ENCODE measurements around the gene CXCL11.

The CXCL11 gene

GRCh38 chr4:75985116-75985515 lies 50.8 kb downstream of the CXCL11 start:
- peaks cover 32% of the 10 kb centered on the region for H4K20me1 ChIP-seq (ENCODE audit: insufficient read depth, low read length)
- H3K27me3 ChIP-seq (ENCODE audit: low read depth, low read length) = no peaks in the 10 kb centered on the region
- H3K36me3 ChIP-seq (replicated peaks; ENCODE audit: low read depth, low read length) = peaks cover 33% of the 10 kb centered on the region
- peaks cover 75% of the 10 kb centered on the region for H3K79me2 ChIP-seq (ENCODE audit: low read length)
- no peak overlapping the region for H3K27ac ChIP-seq (ENCODE audit: low read length)
- no peaks in the 10 kb centered on the region for H3K9me3 ChIP-seq (ENCODE audit: insufficient read depth, low read length)
- H3K9ac ChIP-seq (ENCODE audit: low read length) = no peak overlapping the region
- H3K4me2 ChIP-seq (ENCODE audit: low read length) = no peak overlapping the region
- peaks cover 12% of the 10 kb centered on the region for H3K4me1 ChIP-seq (ENCODE audit: low read length)
- no peak overlapping the region for H3K4me3 ChIP-seq (ENCODE audit: low read length)
- TF ChIP-seq CTCF (IDR thresholded peaks at IDR 0.05; ENCODE audit: low read depth, low read length) = no peak
- no peak for TF ChIP-seq EZH2phosphoT487 (IDR thresholded peaks at IDR 0.05; ENCODE audit: low read depth)
- H2AFZ ChIP-seq (ENCODE audit: low read depth, low read length) = no peak overlapping the region
